Omental fat pad (tissue), 4 donors: Measurements from ENCODE around the gene OXCT1. TPM values are rescaled to one million over a fixed set of nuclear protein-coding genes. Genes with fewer than 3 reads are reported as not detected.

ENCODE experiments used
- ATAC-seq: fragments of 150-250 bp; one replicate; pipeline ENCODE4 v1.9.1; 2016; ENCODE audit warnings: mild to moderate bottlenecking, moderate library complexity; ENCODE audit not compliant: low FRiP score
- DNase-seq: peaks from one replicate; pipeline ENCODE4 v3.0.0-alpha.2; 2019; ENCODE audit warnings: low spot score
- total RNA-seq, 4 donors: library from RNA; depleted of rRNA; stranded (reverse); fragments of >200 nt; gene quantifications; one replicate each; pipeline ENCODE4 v1.1.0, GENCODE V29; 2016
- TF ChIP-seq, protein P1 (sequence below), 3 donors: fragments of 450-650 bp; IDR thresholded peaks; one replicate each; pipeline ENCODE4 v1.5.1; 2016 to 2017; ENCODE audit warnings: antibody characterized with exemption in 3 of 3, mild to moderate bottlenecking in 3 of 3, moderate library complexity in 2 of 3

OXCT1 gene
- total RNA-seq, 4 donors from 2014 or later: 22.0 to 54.4 (median 31.9) TPM

GRCh38 chr5:41831155-41831554, 39.1 kb downstream of the OXCT1 start:
- DNase-seq: no peak
- TF ChIP-seq, protein P1, sequence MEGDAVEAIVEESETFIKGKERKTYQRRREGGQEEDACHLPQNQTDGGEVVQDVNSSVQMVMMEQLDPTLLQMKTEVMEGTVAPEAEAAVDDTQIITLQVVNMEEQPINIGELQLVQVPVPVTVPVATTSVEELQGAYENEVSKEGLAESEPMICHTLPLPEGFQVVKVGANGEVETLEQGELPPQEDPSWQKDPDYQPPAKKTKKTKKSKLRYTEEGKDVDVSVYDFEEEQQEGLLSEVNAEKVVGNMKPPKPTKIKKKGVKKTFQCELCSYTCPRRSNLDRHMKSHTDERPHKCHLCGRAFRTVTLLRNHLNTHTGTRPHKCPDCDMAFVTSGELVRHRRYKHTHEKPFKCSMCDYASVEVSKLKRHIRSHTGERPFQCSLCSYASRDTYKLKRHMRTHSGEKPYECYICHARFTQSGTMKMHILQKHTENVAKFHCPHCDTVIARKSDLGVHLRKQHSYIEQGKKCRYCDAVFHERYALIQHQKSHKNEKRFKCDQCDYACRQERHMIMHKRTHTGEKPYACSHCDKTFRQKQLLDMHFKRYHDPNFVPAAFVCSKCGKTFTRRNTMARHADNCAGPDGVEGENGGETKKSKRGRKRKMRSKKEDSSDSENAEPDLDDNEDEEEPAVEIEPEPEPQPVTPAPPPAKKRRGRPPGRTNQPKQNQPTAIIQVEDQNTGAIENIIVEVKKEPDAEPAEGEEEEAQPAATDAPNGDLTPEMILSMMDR (IDR thresholded peaks at IDR 0.05): no peak
- ATAC-seq: no peak

DNA sequence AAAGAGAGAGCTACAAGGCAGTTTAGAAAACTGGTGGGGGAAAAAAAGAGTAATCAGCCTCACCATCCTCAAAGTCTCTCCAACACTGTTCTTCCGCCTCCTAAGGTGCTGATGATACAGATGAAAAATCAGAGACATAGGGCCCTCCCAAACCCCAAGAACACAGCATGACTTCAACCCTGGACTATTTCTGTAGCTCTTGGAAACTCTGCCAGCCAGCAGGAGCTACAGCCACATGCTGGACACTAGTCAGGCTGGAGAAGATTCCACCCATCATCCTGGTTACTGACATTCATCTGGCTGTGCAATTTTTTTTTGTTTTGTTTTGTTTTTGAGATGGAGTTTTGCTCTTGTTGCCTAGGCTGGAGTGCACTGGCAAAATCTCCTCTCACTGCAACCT, 42.4 kb downstream of the OXCT1 start:
- no peak for DNase-seq
- TF ChIP-seq, protein P1 (IDR thresholded peaks at IDR 0.05): no peak
- ATAC-seq: no peak

DNA sequence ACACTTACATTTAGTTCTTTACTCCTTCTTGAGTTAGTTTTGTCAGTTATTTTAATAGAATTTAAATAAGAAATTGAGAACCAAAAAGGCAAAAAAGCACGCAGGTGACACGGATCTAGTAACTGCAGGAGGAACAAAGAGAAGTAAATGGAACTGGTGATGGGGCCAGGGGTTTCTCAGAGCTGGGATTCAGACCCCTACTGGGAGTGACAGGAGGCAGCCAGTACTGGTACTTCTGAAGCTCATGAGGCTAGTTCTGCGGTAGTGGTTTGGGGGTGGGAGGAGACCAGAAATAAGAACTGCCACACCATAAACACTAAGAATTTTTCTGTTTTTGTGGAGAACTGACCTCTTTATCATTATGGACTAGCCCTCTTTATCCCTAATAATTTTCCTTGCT, 48.2 kb downstream of the OXCT1 start:
- no peak for ATAC-seq
- TF ChIP-seq, protein P1 (IDR thresholded peaks at IDR 0.05): no peak

GRCh38 chr5:41821051-41821450, 49.2 kb downstream of the OXCT1 start:
- DNase-seq (no peak), ATAC-seq (no peak)
- TF ChIP-seq, protein P1 (IDR thresholded peaks at IDR 0.05): no peak

More for the DNA sequence above, 48.2 kb downstream of the OXCT1 start:
- no peak for DNase-seq

DNA sequence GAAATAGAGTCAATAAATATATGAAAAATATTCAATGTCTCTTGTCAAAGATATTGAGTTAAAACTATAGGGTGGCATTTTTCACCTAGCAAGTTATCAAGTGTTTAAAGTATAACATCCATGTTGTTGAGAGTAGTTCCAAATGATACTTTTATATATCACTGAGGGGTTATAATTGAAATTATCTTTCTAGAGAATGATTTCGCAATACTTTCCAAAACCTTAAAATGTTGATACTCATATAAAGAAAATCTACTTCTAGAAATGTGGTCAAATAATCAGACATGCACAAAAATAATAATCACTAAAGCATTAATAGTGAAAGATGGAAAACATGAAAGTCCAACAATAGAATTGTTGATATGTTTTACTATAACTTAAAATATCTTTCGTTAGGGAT, 50.1 kb downstream of the OXCT1 start:
- ATAC-seq (no peak), DNase-seq (no peak)
- TF ChIP-seq, protein P1 (IDR thresholded peaks at IDR 0.05): no peak

- ATAC-seq: no peak
- no peak for DNase-seq
- TF ChIP-seq, protein P1 (IDR thresholded peaks at IDR 0.05): no peak
These were observed 52.5 kb downstream of the OXCT1 start for GRCh38 chr5:41817625-41818301.

GRCh38 chr5:41815663-41816229, 54.5 kb downstream of the OXCT1 start:
- no peak for DNase-seq
- TF ChIP-seq, protein P1 (IDR thresholded peaks at IDR 0.05): no peak
- ATAC-seq: no peak
